Activated naive CD4-positive, alpha-beta T cell treated with anti-CD3 and anti-CD28 coated beads, Interleukin-2, amount 10 ng/mL, durations not matched to agents 7 days and 5 days (primary cell): Measurements from ENCODE around the gene ABCA2.
"Not testable (repeated sequence)": the region's sequence is repeated elsewhere in the genome, so short reads cannot be mapped to it uniquely, and the experiment has no call there.

Experiments used
- CTCF ChIA-PET: fragments of 350-600 bp; sonication (Branson Sonifier 250); formaldehyde crosslinking; loops from one replicate; lab custom pipeline; 2021; ENCODE audit warnings: antibody characterized with exemption; lab: Charles Lee
- DNase-seq: peaks from one replicate; pipeline ENCODE4 v3.0.0-alpha.2; 2020
- H3K27ac Mint-ChIP-seq: one replicate; pipeline ENCODE4 v1.8.0; 2021; ENCODE audit warnings: mild to moderate bottlenecking, moderate library complexity, mixed read lengths
- H3K27me3 Mint-ChIP-seq: one replicate; pipeline ENCODE4 v1.8.0; 2021; ENCODE audit warnings: mild to moderate bottlenecking, mixed read lengths
- H3K36me3 Mint-ChIP-seq: one replicate; pipeline ENCODE4 v1.8.0; 2021; ENCODE audit warnings: mixed read lengths
- H3K4me1 Mint-ChIP-seq: one replicate; pipeline ENCODE4 v1.8.0; 2021; ENCODE audit warnings: mixed read lengths
- H3K4me3 Mint-ChIP-seq: one replicate; pipeline ENCODE4 v1.8.0; 2021; ENCODE audit warnings: mild to moderate bottlenecking, moderate library complexity, mixed read lengths
- H3K9me3 Mint-ChIP-seq: one replicate; pipeline ENCODE4 v1.8.0; 2021; ENCODE audit warnings: mixed read lengths

Gene ABCA2

GRCh38 chr9:137068539-137069507, 40.8 kb upstream of the ABCA2 start:
- peaks cover 10% of the 10 kb centered on the region for H3K36me3 Mint-ChIP-seq
- no peak overlapping the region for H3K27ac Mint-ChIP-seq
- no peaks in the 10 kb centered on the region for H3K9me3 Mint-ChIP-seq
- CTCF ChIA-PET, result interaction anchor here (0.7 to 9.6 kb wide), 26 partner anchors 8 to 291 kb away, joined by 3 to 103 read pairs (median 5); partner anchors contain the start of genes AJM1, MAN1B1, NDOR1 and NPDC1
- H3K27me3 Mint-ChIP-seq, result peaks cover 5% of the 10 kb centered on the region
- DNase-seq, result no peak
- peaks cover 33% of the 10 kb centered on the region for H3K4me1 Mint-ChIP-seq
- peak overlapping the region; percentile 68 for H3K4me3 Mint-ChIP-seq

GRCh38 chr9:137067860-137068538, 40.0 kb upstream of the ABCA2 start:
- H3K4me1 Mint-ChIP-seq, result peaks cover 29% of the 10 kb centered on the region
- H3K27ac Mint-ChIP-seq, result peak overlapping the region; percentile 81
- peak; percentile 92 for DNase-seq
- H3K36me3 Mint-ChIP-seq, result peaks cover 10% of the 10 kb centered on the region
- H3K9me3 Mint-ChIP-seq, result no peaks in the 10 kb centered on the region
- CTCF ChIA-PET, result interaction anchor here (0.6 to 9.6 kb wide), 28 partner anchors 7 to 377 kb away, joined by 3 to 103 read pairs (median 5); partner anchors contain the start of genes AJM1, MAN1B1, NDOR1 and NPDC1
- H3K27me3 Mint-ChIP-seq, result no peaks in the 10 kb centered on the region
- H3K4me3 Mint-ChIP-seq, result peak overlapping the region; percentile 60

- CTCF ChIA-PET, result interaction anchor here (0.7 to 9.6 kb wide), 9 partner anchors 10 to 288 kb away, joined by 3 to 103 read pairs (median 6); partner anchors contain the start of gene NPDC1
- H3K27me3 Mint-ChIP-seq, result no peaks in the 10 kb centered on the region
- H3K36me3 Mint-ChIP-seq, result peaks cover 10% of the 10 kb centered on the region
- DNase-seq, result no peak
- no peak overlapping the region for H3K27ac Mint-ChIP-seq
- H3K9me3 Mint-ChIP-seq, result no peaks in the 10 kb centered on the region
- H3K4me1 Mint-ChIP-seq, result peaks cover 25% of the 10 kb centered on the region
- no peak overlapping the region for H3K4me3 Mint-ChIP-seq
Observed at GRCh38 chr9:137066096-137066861, 38.2 kb upstream of the ABCA2 start.

GRCh38 chr9:137065336-137065967, 37.4 kb upstream of the ABCA2 start:
- H3K27ac Mint-ChIP-seq, result no peak overlapping the region
- H3K9me3 Mint-ChIP-seq, result no peaks in the 10 kb centered on the region
- H3K27me3 Mint-ChIP-seq, result no peaks in the 10 kb centered on the region
- peaks cover 17% of the 10 kb centered on the region for H3K4me1 Mint-ChIP-seq
- DNase-seq, result no peak
- no peak overlapping the region for H3K4me3 Mint-ChIP-seq
- CTCF ChIA-PET, result interaction anchor here (0.8 to 9.6 kb wide), 4 partner anchors 11 to 334 kb away, joined by 3 to 103 read pairs (median 5); partner anchors contain the start of gene NPDC1
- H3K36me3 Mint-ChIP-seq, result peaks cover 10% of the 10 kb centered on the region

GRCh38 chr9:137064880-137065164, 36.8 kb upstream of the ABCA2 start:
- Mint-ChIP-seq H3K27ac (no peak overlapping the region), H3K4me3 (no peak overlapping the region)
- CTCF ChIA-PET, result interaction anchor here (1.2 to 9.6 kb wide), 8 partner anchors 9 to 39 kb away, joined by 3 to 103 read pairs (median 6); partner anchors contain the start of gene NPDC1

GRCh38 chr9:137064027-137064879, 36.2 kb upstream of the ABCA2 start:
- CTCF ChIA-PET, result interaction anchor here (0.5 to 9.6 kb wide), 14 partner anchors 8 to 244 kb away, joined by 3 to 103 read pairs (median 4); partner anchors contain the start of genes MAN1B1 and NPDC1
- DNase-seq, result peak; percentile 69
- Mint-ChIP-seq H3K27me3 (peaks cover 3% of the 10 kb centered on the region), H3K27ac (no peak overlapping the region), H3K9me3 (no peaks in the 10 kb centered on the region), H3K4me1 (peaks cover 16% of the 10 kb centered on the region), H3K4me3 (no peak overlapping the region), H3K36me3 (peaks cover 10% of the 10 kb centered on the region)

More at GRCh38 chr9:137064880-137065164, 36.8 kb upstream of the ABCA2 start:
- DNase-seq, result no peak
- peaks cover 10% of the 10 kb centered on the region for H3K36me3 Mint-ChIP-seq
- no peaks in the 10 kb centered on the region for H3K9me3 Mint-ChIP-seq
- H3K27me3 Mint-ChIP-seq, result peaks cover 1% of the 10 kb centered on the region
- H3K4me1 Mint-ChIP-seq, result peaks cover 16% of the 10 kb centered on the region

- H3K4me1 Mint-ChIP-seq, result peaks cover 9% of the 10 kb centered on the region
- DNase-seq, result no peak
- no peak overlapping the region for H3K4me3 Mint-ChIP-seq
- peaks cover 11% of the 10 kb centered on the region for H3K27me3 Mint-ChIP-seq
- peaks cover 10% of the 10 kb centered on the region for H3K36me3 Mint-ChIP-seq
- no peaks in the 10 kb centered on the region for H3K9me3 Mint-ChIP-seq
- no peak overlapping the region for H3K27ac Mint-ChIP-seq
- CTCF ChIA-PET, result interaction anchor here (0.5 to 9.6 kb wide), 14 partner anchors 8 to 243 kb away, joined by 3 to 103 read pairs (median 4); partner anchors contain the start of genes MAN1B1 and NPDC1
Observed at GRCh38 chr9:137063311-137064026, 35.4 kb upstream of the ABCA2 start.

GRCh38 chr9:137062798-137063197, 34.8 kb upstream of the ABCA2 start:
- not testable (repeated sequence) for H3K9me3 Mint-ChIP-seq, DNase-seq, H3K4me1 Mint-ChIP-seq, H3K36me3 Mint-ChIP-seq, H3K27ac Mint-ChIP-seq, H3K4me3 Mint-ChIP-seq
- CTCF ChIA-PET, result interaction anchor here (1.8 to 9.6 kb wide), 3 partner anchors 10 to 28 kb away, joined by 7 to 103 read pairs (median 11); partner anchors contain the start of gene NPDC1
- H3K27me3 Mint-ChIP-seq, result peaks cover 16% of the 10 kb centered on the region

- CTCF ChIA-PET, result interaction anchor here (1.8 to 9.6 kb wide), 2 partner anchors 14 to 28 kb away, joined by 7 to 103 read pairs; partner anchors contain the start of gene NPDC1
- peaks cover 6% of the 10 kb centered on the region for H3K36me3 Mint-ChIP-seq
- H3K27me3 Mint-ChIP-seq, result peaks cover 20% of the 10 kb centered on the region
- no peak for DNase-seq
- H3K4me1 Mint-ChIP-seq, result no peaks in the 10 kb centered on the region
- H3K27ac Mint-ChIP-seq, result no peak overlapping the region
- H3K9me3 Mint-ChIP-seq, result no peaks in the 10 kb centered on the region
- no peak overlapping the region for H3K4me3 Mint-ChIP-seq
Observed at GRCh38 chr9:137062384-137062783, 34.3 kb upstream of the ABCA2 start.

GRCh38 chr9:137058521-137059234, 30.6 kb upstream of the ABCA2 start:
- Mint-ChIP-seq H3K4me3 (no peak overlapping the region), H3K27ac (no peak overlapping the region), H3K27me3 (peaks cover 51% of the 10 kb centered on the region), H3K36me3 (no peaks in the 10 kb centered on the region), H3K9me3 (no peaks in the 10 kb centered on the region), H3K4me1 (no peaks in the 10 kb centered on the region)
- no peak for DNase-seq
- CTCF ChIA-PET, result interaction anchor here (0.9 to 1.2 kb wide), 4 partner anchors 9 to 24 kb away, joined by 3 to 4 read pairs (median 4); no protein-coding TSS in a partner anchor

GRCh38 chr9:137057545-137057944, 29.5 kb upstream of the ABCA2 start:
- no peak overlapping the region for H3K27ac Mint-ChIP-seq
- H3K9me3 Mint-ChIP-seq, result no peaks in the 10 kb centered on the region
- CTCF ChIA-PET, result interaction anchor here (1.6 kb wide), 1 partner anchor 11 kb away, joined by 5 read pairs; no protein-coding TSS in a partner anchor
- no peaks in the 10 kb centered on the region for H3K36me3 Mint-ChIP-seq
- DNase-seq, result no peak
- no peak overlapping the region for H3K4me3 Mint-ChIP-seq
- peaks cover 59% of the 10 kb centered on the region for H3K27me3 Mint-ChIP-seq
- H3K4me1 Mint-ChIP-seq, result no peaks in the 10 kb centered on the region
